Calu3 (cell line): ENCODE measurements around the gene PDS5B. TPM values are rescaled to one million over a fixed set of nuclear protein-coding genes. Genes with fewer than 3 reads are reported as not detected.

Source experiments
- BruUV-seq: library from RNA; stranded (reverse); fragments of 400-500 nt; replicated peaks from 2 replicates; lab custom pipeline; 2021; lab: Mats Ljungman, UMichigan
- CTCF ChIA-PET: fragments of 300-600 bp; sonication (Branson Sonifier 250); formaldehyde crosslinking; loops from one replicate; lab custom pipeline; 2022; ENCODE audit warnings: antibody characterized with exemption; lab: Charles Lee
- DNase-seq: peaks from one replicate; pipeline ENCODE4 v3.0.0; 2022
- H3K27ac Mint-ChIP-seq: one replicate; pipeline ENCODE4 v1.8.0; 2022; ENCODE audit warnings: mixed read lengths; ENCODE audit not compliant: unreplicated experiment
- H3K27me3 Mint-ChIP-seq: one replicate; pipeline ENCODE4 v1.8.0; 2022; ENCODE audit warnings: mixed read lengths; ENCODE audit not compliant: unreplicated experiment
- H3K36me3 Mint-ChIP-seq: one replicate; pipeline ENCODE4 v1.8.0; 2022; ENCODE audit warnings: mild to moderate bottlenecking, moderate library complexity, mixed read lengths; ENCODE audit not compliant: insufficient read depth, unreplicated experiment
- H3K4me1 Mint-ChIP-seq: one replicate; pipeline ENCODE4 v1.8.0; 2022; ENCODE audit warnings: mild to moderate bottlenecking, low read depth, mixed read lengths; ENCODE audit not compliant: unreplicated experiment
- H3K4me3 Mint-ChIP-seq: one replicate; pipeline ENCODE4 v1.8.0; 2022; ENCODE audit warnings: mild to moderate bottlenecking, low read depth, moderate library complexity, mixed read lengths; ENCODE audit not compliant: unreplicated experiment
- H3K9me3 Mint-ChIP-seq: one replicate; pipeline ENCODE4 v1.8.0; 2022; ENCODE audit warnings: low read depth, mixed read lengths; ENCODE audit not compliant: unreplicated experiment
- CTCF ChIP-seq: fragments of 200-600 bp; IDR thresholded peaks from one replicate; pipeline ENCODE4 v1.8.0; 2022; ENCODE audit warnings: antibody characterized with exemption; ENCODE audit not compliant: unreplicated experiment
- intact Hi-C: fragments of 100-400 bp; cut with micrococcal nuclease; formaldehyde crosslinking; loops from one replicate; pipeline ENCODE4 v1.10.0; 2022; ENCODE audit not compliant: unreplicated experiment
- total RNA-seq: library from RNA; stranded (reverse); gene quantifications from 2 replicates; pipeline ENCODE4 v1.2.3, GENCODE V29; 2022

Gene PDS5B
- total RNA-seq, 1 experiment from 2014 or later = 33.9 TPM

DNA sequence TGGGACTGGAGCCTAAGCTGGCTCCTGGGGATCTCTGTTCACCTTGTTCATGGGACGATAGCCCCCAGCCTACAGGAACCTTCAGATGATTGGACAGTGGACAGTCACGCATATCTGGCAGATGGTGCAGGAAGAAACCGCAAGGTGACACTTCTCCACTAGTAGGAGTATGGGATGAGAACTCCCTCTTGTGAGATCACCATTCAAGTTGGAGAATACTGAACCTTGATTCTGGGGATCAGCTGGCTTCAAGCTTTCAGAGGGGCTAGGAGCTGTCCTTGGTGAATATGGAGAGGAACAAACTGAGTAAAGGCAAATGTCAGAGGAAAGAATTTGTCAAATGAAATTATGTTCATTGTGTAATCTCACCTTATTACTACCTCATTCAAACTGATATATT lies 204.5 kb downstream of the PDS5B start:
- peaks cover 12% of the 10 kb centered on the region for H3K4me1 Mint-ChIP-seq
- intact Hi-C loops = no loop called here
- CTCF ChIA-PET = no interaction called here
- no TSS peak for BruUV-seq
- no peaks in the 10 kb centered on the region for H3K9me3 Mint-ChIP-seq
- no peak for DNase-seq
- H3K27me3 Mint-ChIP-seq = no peaks in the 10 kb centered on the region
- H3K36me3 Mint-ChIP-seq = peaks cover 12% of the 10 kb centered on the region
- no peak overlapping the region for H3K27ac Mint-ChIP-seq
- no peak overlapping the region for H3K4me3 Mint-ChIP-seq
- no peak for TF ChIP-seq CTCF

DNA sequence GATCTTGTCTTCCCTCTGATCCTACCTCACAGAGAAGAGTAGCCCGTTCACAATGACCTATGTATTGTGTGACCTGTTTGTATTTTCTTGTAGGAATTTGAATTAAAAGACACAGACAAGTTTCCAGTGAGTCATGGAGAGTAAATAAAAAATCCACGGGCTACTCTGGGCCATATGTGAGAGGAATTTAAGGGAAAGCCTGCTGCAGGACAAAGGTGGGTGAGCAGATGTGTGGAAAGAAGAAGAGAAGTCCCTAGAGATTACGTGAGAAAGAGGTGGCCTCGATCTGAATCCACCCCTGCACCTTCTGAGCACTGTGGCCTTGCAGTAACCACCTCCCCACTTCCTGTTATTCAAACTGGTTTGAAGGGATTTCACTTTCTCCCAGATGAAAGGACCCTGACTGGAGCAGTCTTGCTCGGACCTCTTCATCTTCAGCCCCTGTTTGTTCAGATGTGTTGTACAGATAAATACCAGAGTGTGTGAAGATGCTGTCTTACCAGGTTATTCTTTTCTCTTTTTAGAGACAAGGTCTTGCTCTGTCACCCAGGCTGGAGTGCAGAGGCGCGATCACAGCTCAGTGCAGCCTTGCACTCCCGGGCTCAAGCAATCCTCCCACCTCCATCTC lies 205.4 kb downstream of the PDS5B start:
- no peaks in the 10 kb centered on the region for H3K9me3 Mint-ChIP-seq

DNA sequence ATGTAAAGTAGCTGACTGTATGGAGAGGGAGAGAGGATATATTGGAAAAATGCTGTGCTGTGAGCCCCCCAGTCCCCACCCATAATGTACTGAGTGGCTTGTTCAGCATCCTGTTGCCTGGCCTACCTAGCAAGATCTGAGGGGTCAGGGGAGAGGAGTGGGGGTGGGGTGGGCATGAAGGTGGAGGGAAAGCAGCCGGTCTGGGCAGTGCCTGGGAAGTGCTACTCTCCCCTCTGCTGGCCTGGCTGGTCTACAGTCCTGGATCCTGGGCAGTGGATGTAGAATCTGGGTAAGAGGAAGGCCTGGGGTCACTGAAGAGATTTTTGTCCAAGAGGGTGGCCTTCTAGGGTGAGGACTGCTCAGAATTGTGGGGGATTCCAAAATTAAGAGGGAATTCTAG lies 210.5 kb downstream of the PDS5B start:
- Mint-ChIP-seq H3K4me1 (peaks cover 1% of the 10 kb centered on the region), H3K36me3 (no peaks in the 10 kb centered on the region), H3K4me3 (no peak overlapping the region), H3K27ac (no peak overlapping the region), H3K9me3 (no peaks in the 10 kb centered on the region), H3K27me3 (no peaks in the 10 kb centered on the region)
- BruUV-seq = no TSS peak
- no peak for DNase-seq
- no peak for TF ChIP-seq CTCF
- intact Hi-C loops = no loop called here
- CTCF ChIA-PET = no interaction called here

More for the DNA sequence above, 205.4 kb downstream of the PDS5B start:
- no peak for TF ChIP-seq CTCF
- no peak overlapping the region for H3K27ac Mint-ChIP-seq
- peaks cover 12% of the 10 kb centered on the region for H3K36me3 Mint-ChIP-seq
- peaks cover 12% of the 10 kb centered on the region for H3K4me1 Mint-ChIP-seq
- no peaks in the 10 kb centered on the region for H3K27me3 Mint-ChIP-seq
- no peak overlapping the region for H3K4me3 Mint-ChIP-seq
- DNase-seq = no peak
- CTCF ChIA-PET = no interaction called here
- intact Hi-C loops = no loop called here
- no TSS peak for BruUV-seq

DNA sequence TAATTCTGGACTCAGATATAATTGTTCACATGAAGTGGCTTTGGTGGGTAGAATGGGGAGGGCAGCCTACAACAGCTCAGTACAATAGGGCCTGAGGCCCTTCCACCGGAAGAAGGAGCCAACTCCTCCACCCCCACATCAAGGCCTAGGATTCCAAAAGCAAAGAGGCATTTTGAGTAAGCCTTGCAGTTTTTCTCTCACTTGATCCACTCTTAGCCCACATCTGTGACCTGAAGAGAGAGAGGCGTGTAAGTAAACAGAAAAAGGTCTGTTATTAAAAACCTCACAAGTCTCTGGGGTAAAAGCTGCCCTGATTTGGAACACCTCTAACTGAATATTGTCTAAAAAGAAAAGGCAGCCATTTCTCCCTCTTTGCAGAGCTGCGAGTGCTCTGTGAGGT lies 215.9 kb downstream of the PDS5B start:
- CTCF ChIA-PET = no interaction called here

More for the DNA sequence above, 215.9 kb downstream of the PDS5B start:
- TF ChIP-seq CTCF = no peak
- intact Hi-C loops = no loop called here
- Mint-ChIP-seq H3K9me3 (peaks cover 2% of the 10 kb centered on the region), H3K27ac (no peak overlapping the region), H3K4me1 (no peaks in the 10 kb centered on the region), H3K27me3 (no peaks in the 10 kb centered on the region), H3K36me3 (no peaks in the 10 kb centered on the region), H3K4me3 (no peak overlapping the region)
- DNase-seq = no peak
- BruUV-seq = no TSS peak
